SU-DHL-6 (cell line): ENCODE results near the gene EHBP1.

ENCODE experiments used
- CTCF ChIP-seq: fragments of 200-600 bp; sonication (generic); IDR thresholded peaks from one replicate; pipeline ENCODE4 v1.5.1; 2017; ENCODE audit warnings: antibody characterized with exemption, mild to moderate bottlenecking, low read length, moderate library complexity; ENCODE audit not compliant: insufficient read depth, poor library complexity, severe bottlenecking
- EZH2phosphoT487 ChIP-seq: fragments of 200-600 bp; sonication (generic), shearing (Covaris generic); conservative IDR thresholded peaks from 2 replicates; pipeline ENCODE4 v1.6.1; 2018; ENCODE audit warnings: mild to moderate bottlenecking, antibody characterized with exemption, low read length, moderate library complexity, mixed read lengths

- no peak for TF ChIP-seq CTCF
- TF ChIP-seq EZH2phosphoT487 = no peak
These were observed 3.2 kb downstream of the EHBP1 start for GRCh38 chr2:62708751-62709150.
